CD4-positive, alpha-beta T cell treated with Interleukin-4 for 1 hour (primary cell): ENCODE measurements around the gene CNOT6L.
A peak's percentile ranks its signal among the peaks of the same experiment; 100 is the strongest.

Experiments used
- DNase-seq, 2 donors: peaks; one replicate each; pipeline ENCODE4 v3.0.0-alpha.2; 2020 to 2022

CNOT6L gene

GRCh38 chr4:77818602-77819403, at the start of gene CNOT6L:
Gene CNOT6L, minus strand, starts transcription at chr4:77819368. Its CDS starts 60 bp downstream, at chr4:77819308.
- peak; percentile 88 to 91 for DNase-seq

- DNase-seq, result no peak
These were observed 46.1 kb upstream of the CNOT6L start for GRCh38 chr4:77865259-77865658.

- peak in 1 of 2 donors; percentile 24 for DNase-seq
These were observed 44.2 kb upstream of the CNOT6L start for GRCh38 chr4:77863341-77863740.

- DNase-seq, result peak; percentile 93 to 95
These were observed 43.5 kb upstream of the CNOT6L start, which contains the start of gene MRPL1 for GRCh38 chr4:77862478-77863216. Gene MRPL1, plus strand, starts transcription at chr4:77862830. Its CDS starts 19 bp downstream, at chr4:77862849.

GRCh38 chr4:77861495-77861894, 42.3 kb upstream of the CNOT6L start:
- no peak for DNase-seq

- DNase-seq, result no peak
These were observed 40.1 kb upstream of the CNOT6L start for GRCh38 chr4:77859256-77859655.

GRCh38 chr4:77856152-77856551, 37.0 kb upstream of the CNOT6L start:
- DNase-seq, result no peak

GRCh38 chr4:77854431-77855111, 35.4 kb upstream of the CNOT6L start:
- DNase-seq, result peak; percentile 41 to 80

GRCh38 chr4:77852892-77853495, 33.8 kb upstream of the CNOT6L start:
- DNase-seq, result peak; percentile 81 to 86

- DNase-seq, result no peak
These were observed 30.3 kb upstream of the CNOT6L start for GRCh38 chr4:77849278-77849965.

- no peak for DNase-seq
These were observed 29.3 kb upstream of the CNOT6L start for GRCh38 chr4:77848508-77848907.

- DNase-seq, result no peak
These were observed 26.8 kb upstream of the CNOT6L start for GRCh38 chr4:77845929-77846328.

GRCh38 chr4:77845400-77845799, 26.2 kb upstream of the CNOT6L start:
- no peak for DNase-seq

GRCh38 chr4:77844363-77844762, 25.2 kb upstream of the CNOT6L start:
- no peak for DNase-seq

GRCh38 chr4:77843628-77844027, 24.5 kb upstream of the CNOT6L start:
- no peak for DNase-seq

GRCh38 chr4:77834403-77834802, 15.2 kb upstream of the CNOT6L start:
- DNase-seq, result no peak

- no peak for DNase-seq
These were observed 14.1 kb upstream of the CNOT6L start for GRCh38 chr4:77833126-77833724.

- DNase-seq, result peak in 1 of 2 donors; percentile 58
These were observed 8.2 kb upstream of the CNOT6L start for GRCh38 chr4:77827343-77827742.

- no peak for DNase-seq
These were observed 7.1 kb upstream of the CNOT6L start for GRCh38 chr4:77826275-77826674.

- DNase-seq, result peak; percentile 62 to 86
These were observed 2.6 kb upstream of the CNOT6L start for GRCh38 chr4:77821775-77822174.

- peak; percentile 23 to 46 for DNase-seq
These were observed 1.7 kb upstream of the CNOT6L start for GRCh38 chr4:77820649-77821561.
